GM12891 (cell line): Measurements from ENCODE around the gene RASAL1.

Experiments used
- DNase-seq: peaks from one replicate; pipeline ENCODE4 v3.0.0; 2011; ENCODE audit warnings: low spot score; ENCODE audit not compliant: insufficient read length
- FAIRE-seq: peaks from 2 replicates; lab custom pipeline; 2011; peaks lifted over from hg19 to GRCh38; lab: Jason Lieb, UNC
- PAX5 ChIP-seq: IDR thresholded peaks from 2 replicates; pipeline ENCODE4 v1.6.1; 2011; ENCODE audit warnings: low read length, moderate library complexity, mild to moderate bottlenecking; ENCODE audit not compliant: insufficient read depth, severe bottlenecking
- POLR2A ChIP-seq: IDR thresholded peaks from 2 replicates; pipeline ENCODE4 v1.6.1; 2011; ENCODE audit warnings: low read depth, low read length, control low read depth
- POLR2AphosphoS5 ChIP-seq: IDR thresholded peaks from 2 replicates; pipeline ENCODE4 v1.6.1; 2011; ENCODE audit warnings: low read depth, low read length, control low read depth
- POU2F2 ChIP-seq: IDR thresholded peaks from 2 replicates; pipeline ENCODE4 v1.6.1; 2011; ENCODE audit warnings: low read depth, mild to moderate bottlenecking, control low read depth, low read length, moderate library complexity
- SPI1 ChIP-seq: IDR thresholded peaks from 2 replicates; pipeline ENCODE4 v1.6.1; 2011; ENCODE audit warnings: low read depth, low read length, control low read depth
- TAF1 ChIP-seq: IDR thresholded peaks from 2 replicates; pipeline ENCODE4 v1.6.1; 2011; ENCODE audit warnings: low read depth, low read length, control low read depth

RASAL1 gene

DNA sequence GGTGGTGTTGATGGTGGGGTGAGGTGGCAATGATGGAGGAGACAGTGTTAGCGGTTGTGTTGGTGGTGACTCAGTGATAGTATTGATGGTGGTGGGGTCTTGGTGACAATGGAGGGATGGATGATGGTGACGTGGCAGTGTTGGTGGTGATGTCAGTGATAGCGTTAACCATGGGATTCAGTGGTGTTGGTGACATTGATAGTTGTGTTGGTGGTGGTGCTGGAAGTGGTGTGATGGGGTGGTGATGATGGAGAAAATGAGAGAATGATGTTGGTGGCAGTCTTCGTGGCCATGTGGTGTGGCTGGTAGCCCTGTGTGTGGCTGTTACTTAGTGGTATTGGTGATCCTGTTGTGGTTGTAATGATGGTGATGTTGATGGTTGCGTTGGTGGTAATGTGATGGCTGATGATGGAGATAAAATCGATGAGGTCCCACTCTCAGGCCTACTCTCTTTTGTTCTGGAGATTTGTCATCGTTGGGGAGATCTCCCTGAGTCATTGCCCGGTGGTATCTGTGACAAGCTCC is 76.4 kb downstream of the RASAL1 start:
- peak; percentile 74 for FAIRE-seq
- TF ChIP-seq TAF1 (no peak), SPI1 (no peak), POLR2A (no peak), POLR2AphosphoS5 (no peak), PAX5 (no peak), POU2F2 (no peak)
- DNase-seq = no peak

DNA sequence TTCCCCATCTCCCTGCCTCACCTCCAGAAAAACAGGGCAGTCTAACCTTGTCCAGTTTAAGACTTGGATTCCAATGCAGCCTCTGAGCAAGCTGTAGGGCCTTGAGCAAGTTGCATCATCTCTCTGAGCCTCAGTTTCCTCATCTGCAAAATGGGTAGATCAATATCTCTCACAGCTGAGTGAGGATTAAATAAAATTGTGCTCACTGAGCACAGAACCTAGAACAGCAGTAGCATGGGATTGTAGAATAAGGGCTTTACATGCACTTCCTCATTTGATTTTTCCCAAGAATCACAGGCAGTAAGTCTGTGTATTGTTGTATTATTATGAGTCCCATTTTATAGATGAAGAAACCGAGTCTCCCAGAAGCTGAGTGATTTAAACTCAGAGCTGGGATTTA is 77.0 kb downstream of the RASAL1 start:
- TF ChIP-seq SPI1 = peak; percentile 76
- no peak for TF ChIP-seq POLR2A
- FAIRE-seq (no peak), DNase-seq (no peak)

DNA sequence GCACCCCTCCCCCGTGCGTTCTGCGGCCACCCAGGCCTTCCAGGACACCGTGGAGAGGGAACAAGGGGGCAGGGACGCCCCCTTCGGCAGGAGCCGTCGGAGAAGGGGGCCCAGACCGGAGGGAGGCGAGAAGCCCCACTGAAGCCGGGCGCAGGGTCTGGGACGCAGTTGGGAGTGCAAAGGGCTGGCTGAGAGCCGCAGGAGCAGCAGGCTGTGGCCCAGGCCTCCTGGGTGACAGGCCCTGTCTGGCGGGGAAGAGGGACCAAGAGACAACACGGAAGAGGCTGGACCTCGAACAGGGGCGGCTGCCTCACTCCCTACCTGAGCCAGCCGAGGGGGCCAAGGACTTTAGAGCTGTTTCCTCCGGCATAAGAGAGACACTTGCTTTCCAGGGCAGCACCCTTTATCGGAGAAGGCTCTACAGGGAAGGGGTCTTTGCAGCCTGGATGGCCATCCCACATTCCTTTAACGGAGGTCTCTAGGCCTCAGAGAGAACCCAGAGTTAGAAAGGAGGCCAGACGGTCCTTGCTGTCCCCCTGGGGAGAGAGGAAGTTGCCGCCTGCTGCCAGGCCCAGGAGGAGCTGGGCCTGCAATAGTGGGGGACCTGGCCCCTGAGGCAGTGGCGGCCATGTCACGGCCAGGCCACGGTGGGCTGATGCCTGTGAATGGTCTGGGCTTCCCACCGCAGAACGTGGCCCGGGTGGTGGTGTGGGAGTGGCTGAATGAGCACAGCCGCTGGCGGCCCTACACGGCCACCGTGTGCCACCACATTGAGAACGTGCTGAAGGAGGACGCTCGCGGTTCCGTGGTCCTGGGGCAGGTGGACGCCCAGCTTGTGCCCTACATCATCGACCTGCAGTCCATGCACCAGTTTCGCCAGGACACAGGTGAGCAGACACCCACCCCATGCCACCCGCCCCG is 77.7 kb downstream of the RASAL1 start:
- no peak for FAIRE-seq
- DNase-seq = no peak

GRCh38 chr12:113056631-113057488 is 78.7 kb downstream of the RASAL1 start, which contains the start of gene DTX1:
TSS of gene DTX1 (plus strand) at chr12:113056730. CDS start at chr12:113058193, 1,463 bp downstream.
- FAIRE-seq (no peak), DNase-seq (no peak)
- TF ChIP-seq SPI1 (no peak), PAX5 (no peak), POLR2A (no peak), TAF1 (no peak), POU2F2 (no peak), POLR2AphosphoS5 (no peak)

More for the DNA sequence above, 77.7 kb downstream of the RASAL1 start:
- TF ChIP-seq POLR2AphosphoS5 = no peak
- TF ChIP-seq POU2F2 = no peak
- TF ChIP-seq POLR2A = no peak
- TF ChIP-seq PAX5 = no peak
- 0 out of 2 replicates have a peak, but pooled peaks have one; percentile 1 for TF ChIP-seq SPI1
- TF ChIP-seq TAF1 = no peak

DNA sequence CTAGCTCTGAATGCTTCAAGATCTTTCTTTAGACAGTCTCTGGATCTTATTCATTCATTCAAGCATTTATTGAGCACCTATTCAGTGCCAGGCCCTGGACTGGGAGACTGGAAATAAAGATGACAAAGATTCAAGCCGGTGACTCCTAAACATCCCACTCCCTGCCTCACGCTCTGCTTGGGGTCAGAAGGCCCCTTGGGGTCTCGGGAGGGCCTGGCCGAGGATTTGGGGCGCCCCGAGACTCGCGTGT is 79.3 kb downstream of the RASAL1 start:
- TF ChIP-seq POLR2AphosphoS5 (no peak), POU2F2 (no peak), SPI1 (no peak), POLR2A (no peak), PAX5 (no peak)
- DNase-seq = no peak
- FAIRE-seq = peak; percentile 76

DNA sequence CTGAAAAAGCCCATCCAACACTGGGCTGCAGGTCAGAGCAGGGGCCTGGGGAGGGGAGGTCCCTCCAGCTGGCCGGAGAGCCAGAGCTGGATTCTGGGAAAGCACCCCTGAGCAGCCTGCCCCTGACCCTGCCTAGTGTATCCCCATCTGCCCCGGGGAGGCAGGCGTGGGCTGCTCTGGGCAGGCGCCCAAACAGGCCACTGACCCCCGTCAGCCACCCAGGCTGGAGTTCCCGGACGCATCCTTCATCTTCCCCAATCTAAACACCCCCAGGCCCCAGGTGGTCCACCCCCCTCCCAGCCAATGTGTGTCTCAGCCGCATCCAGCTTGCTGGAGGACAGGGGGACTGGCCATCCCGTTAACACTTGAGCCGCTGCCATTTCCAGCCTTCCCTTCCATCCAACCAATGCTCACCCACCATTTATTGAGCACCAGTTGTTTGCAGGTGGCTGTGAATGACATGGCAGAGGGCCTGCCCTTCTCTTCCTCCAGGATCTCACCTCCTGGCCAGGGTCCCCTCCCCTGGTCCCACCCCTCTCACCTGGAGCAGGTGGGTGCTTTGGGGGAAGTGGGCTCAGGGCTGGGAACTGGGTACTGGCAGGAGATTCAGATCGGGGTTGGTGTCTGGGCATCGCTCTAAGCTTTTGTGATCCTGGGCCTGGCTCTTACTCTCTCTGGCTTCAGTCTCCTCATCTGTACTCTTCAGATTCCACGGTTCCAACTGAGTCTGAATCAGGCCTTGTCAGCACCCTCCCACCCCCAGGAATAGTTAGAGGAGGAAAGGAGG is 79.8 kb downstream of the RASAL1 start:
- DNase-seq (no peak), FAIRE-seq (peak; percentile 5)
- TF ChIP-seq POLR2AphosphoS5 = no peak
- TF ChIP-seq SPI1 = no peak

GRCh38 chr12:113054948-113055486 is 80.5 kb downstream of the RASAL1 start:
- FAIRE-seq = peak; percentile 78
- no peak for DNase-seq
- no peak for TF ChIP-seq POLR2AphosphoS5
- TF ChIP-seq POU2F2 = no peak

GRCh38 chr12:113052326-113052725 is 83.2 kb downstream of the RASAL1 start:
- DNase-seq = no peak
- no peak for TF ChIP-seq TAF1
- no peak for TF ChIP-seq POLR2A
- no peak for TF ChIP-seq POLR2AphosphoS5
- TF ChIP-seq POU2F2 = no peak
- no peak for TF ChIP-seq PAX5
- no peak for TF ChIP-seq SPI1
- peak; percentile 40 for FAIRE-seq

GRCh38 chr12:113051759-113052158 is 83.8 kb downstream of the RASAL1 start:
- DNase-seq (no peak), FAIRE-seq (no peak)
- no peak for TF ChIP-seq PAX5
- no peak for TF ChIP-seq TAF1
- no peak for TF ChIP-seq SPI1
- no peak for TF ChIP-seq POU2F2
- TF ChIP-seq POLR2AphosphoS5 = no peak
- TF ChIP-seq POLR2A = no peak
